Upper lobe of left lung (tissue), 4 donors: Measurements from ENCODE around the gene CNTNAP2.

Experiments
- CTCF ChIP-seq, 6 experiments: fragments of 450-650 bp in 4 of 6; fragments of 200-600 bp in 2 of 6; sonication (generic) in 2 of 6; IDR thresholded peaks; one replicate each; pipeline ENCODE4 v1.5.1; 2016 to 2019; ENCODE audit warnings: antibody characterized with exemption in 6 of 6
- EP300 ChIP-seq, 4 donors: sonication (generic); formaldehyde crosslinking; IDR thresholded peaks; one replicate each; pipeline ENCODE4 v1.5.1; 2017; ENCODE audit warnings: antibody characterized with exemption in 4 of 4, control low read depth in 2 of 4
- POLR2A ChIP-seq, 4 donors: fragments of 450-650 bp; IDR thresholded peaks; one replicate each; pipeline ENCODE4 v1.5.1; 2016 to 2017; ENCODE audit warnings: antibody characterized with exemption in 4 of 4, mild to moderate bottlenecking in 2 of 4
- POLR2AphosphoS5 ChIP-seq, 2 donors: sonication (generic); formaldehyde crosslinking; IDR thresholded peaks; one replicate each; pipeline ENCODE4 v1.5.1; 2017; ENCODE audit warnings: antibody characterized with exemption in 2 of 2

- TF ChIP-seq CTCF (IDR thresholded peaks at IDR 0.05) (no peak), POLR2A (IDR thresholded peaks at IDR 0.05) (no peak), EP300 (IDR thresholded peaks at IDR 0.05) (no peak), POLR2AphosphoS5 (IDR thresholded peaks at IDR 0.05) (no peak)
These were observed 2046.2 kb downstream of the CNTNAP2 start for GRCh38 chr7:148162808-148163207.
